GM19239 (cell line): ENCODE measurements around the gene MAGI1.
"Not testable (repeated sequence)": the region's sequence is repeated elsewhere in the genome, so short reads cannot be mapped to it uniquely, and the experiment has no call there.

Source experiments
- DNase-seq: peaks from one replicate; pipeline ENCODE4 v3.0.0; 2011; ENCODE audit warnings: low spot score; ENCODE audit not compliant: insufficient read length
- FAIRE-seq: peaks from 2 replicates; lab custom pipeline; 2011; peaks lifted over from hg19 to GRCh38; lab: Jason Lieb, UNC

Gene MAGI1

DNA sequence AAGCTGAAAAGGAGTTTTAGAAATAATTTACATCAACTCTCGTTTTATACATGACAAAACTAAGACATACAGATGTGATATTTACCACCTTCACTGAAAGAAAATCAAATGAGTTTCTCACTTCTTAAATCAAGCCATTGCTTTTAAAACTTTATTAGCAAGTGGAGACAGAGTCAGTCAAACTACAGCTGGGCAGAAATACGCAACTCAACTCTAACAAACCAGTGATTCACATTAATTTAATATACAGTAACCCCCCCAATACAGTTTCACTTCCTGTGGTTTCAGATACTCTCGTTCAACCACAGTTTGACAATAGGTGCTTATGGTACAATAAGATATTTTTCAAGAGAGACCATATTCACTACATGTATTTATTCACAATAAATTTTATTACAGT lies 477.1 kb downstream of the MAGI1 start:
- FAIRE-seq (no peak), DNase-seq (no peak)

DNA sequence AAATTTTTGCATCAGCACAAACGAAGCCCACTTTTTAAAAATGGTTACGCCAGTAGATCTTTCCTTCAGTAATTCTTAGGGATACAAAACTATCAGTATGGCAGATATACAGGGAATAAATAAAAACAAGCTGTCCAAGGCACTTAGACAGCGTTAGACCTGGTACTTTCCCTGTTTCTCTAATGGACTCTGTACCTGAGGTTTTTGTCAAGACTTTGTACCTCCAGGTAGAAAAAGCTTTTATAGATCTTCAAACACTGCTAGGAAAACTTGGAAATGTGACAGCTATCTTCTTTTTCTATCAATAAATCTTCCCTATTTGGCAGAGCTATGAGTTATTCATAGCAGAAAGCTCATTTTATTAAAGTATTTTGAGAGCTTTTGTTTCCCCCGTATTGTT lies 477.8 kb downstream of the MAGI1 start:
- FAIRE-seq, result no peak
- no peak for DNase-seq

DNA sequence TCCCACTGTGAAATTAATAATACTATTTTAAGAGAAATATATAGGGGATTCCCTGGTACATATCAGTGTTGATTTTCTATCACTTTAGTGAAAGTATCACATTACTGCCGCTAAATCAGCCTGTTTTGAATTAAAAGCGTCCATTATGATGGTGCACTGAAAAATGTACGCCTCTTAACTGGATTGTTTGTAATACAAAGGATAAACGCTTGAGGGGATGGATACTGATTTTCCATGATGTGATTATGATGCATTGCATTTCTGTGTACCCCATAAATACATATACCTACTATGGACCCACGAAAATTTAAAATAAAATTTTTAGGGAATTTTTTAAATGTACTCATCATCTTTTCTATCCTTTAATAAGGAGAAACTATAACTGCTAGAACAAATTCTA lies 478.6 kb downstream of the MAGI1 start:
- no peak for DNase-seq
- no peak for FAIRE-seq

DNA sequence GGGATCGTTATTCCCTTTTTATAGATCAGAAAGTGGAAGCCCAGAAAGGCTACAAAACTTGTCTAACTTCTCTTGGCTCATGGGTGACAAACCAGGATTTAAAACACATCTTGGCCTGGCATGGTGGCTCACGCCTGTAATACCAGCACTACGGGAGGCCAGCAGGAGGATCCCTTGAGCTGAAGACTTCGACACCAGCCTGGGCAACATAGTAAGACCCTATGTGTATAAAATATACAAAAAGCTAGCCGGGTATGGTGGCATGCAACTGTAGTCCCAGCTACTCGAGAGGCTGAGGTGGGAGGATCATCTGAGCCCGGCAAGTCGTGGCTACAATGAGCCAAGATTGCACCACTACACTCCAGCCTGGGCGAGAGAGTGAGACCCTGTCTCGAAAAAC lies 479.1 kb downstream of the MAGI1 start:
- FAIRE-seq, result no peak

DNA sequence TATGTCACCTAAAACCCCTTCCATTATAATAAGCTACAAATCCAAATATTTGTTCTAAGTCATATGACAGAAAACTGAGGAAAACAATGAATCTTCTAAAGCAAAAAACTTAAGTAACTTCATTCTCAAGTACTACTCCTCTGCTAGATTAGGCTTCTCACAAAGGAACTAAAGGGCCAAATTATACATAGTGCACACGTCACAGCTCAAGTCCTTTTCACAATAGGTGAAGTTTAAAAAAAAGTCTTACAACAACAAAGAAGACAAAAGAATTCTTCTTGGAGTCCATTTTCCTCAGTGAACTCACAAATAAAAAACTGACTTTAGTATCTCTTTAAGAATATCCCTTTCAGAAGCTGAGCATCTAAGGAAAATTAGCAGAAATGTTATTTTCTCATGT lies 479.9 kb downstream of the MAGI1 start:
- FAIRE-seq (no peak), DNase-seq (no peak)

More for the DNA sequence above, 479.1 kb downstream of the MAGI1 start:
- no peak for DNase-seq

DNA sequence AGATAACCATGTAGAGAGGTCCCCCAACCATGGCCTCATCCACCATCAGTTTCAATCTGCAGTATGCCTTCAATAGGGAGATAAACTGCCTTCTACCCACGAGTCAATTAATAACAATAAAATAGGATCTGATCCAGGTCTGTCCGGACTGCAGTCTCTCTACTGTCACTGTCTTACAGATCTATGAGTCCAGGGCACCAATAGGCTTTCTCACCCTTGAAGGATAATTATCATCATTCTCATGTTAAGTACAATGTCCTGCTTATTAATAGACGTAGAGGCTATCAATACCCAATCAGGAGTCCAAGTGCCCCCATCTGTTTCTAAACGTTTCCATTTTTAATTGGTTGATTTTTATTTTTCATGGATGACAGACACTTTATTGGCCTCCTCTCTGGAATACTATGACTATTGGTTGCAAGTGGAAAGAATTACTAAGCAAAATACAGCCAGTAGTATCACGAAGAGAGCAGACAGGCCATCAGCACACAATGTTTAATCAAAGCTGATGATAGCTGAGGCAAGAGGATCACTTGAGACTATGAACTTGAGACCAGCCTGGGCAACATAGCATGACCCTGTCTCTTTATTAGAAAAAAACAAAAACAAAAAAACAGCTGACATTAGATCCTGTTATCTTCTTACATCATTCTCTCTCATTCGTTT lies 480.7 kb downstream of the MAGI1 start:
- DNase-seq, result no peak
- FAIRE-seq, result no peak

DNA sequence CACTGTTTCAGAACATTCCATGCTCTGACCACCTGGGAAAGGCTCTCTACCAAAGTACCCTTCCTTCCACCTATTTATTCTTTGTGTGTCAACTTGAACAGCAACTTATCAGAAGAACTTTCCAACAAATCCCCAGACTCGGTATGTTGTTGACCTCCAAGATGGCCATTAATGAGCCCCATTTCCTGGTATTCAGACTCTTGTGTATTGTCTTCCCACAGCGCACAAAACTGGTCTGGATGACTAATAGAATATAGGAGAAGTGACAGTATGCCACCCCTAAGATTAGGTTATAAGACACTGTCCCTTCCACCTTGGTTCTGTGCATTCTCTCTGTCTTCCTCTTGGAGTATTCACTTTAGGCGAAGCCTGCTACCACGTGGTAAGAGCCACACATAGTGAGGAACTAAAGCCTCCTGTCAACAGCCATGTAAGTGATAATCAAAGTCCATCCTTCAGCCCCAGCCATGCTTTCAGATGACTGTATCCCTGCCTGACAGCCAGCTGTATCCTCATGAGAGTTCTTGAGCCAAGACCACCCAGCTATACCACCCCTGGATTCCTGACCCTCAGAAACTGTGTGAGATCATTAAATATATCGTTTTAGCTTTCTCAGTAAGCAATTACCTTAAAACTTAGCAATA lies 481.7 kb downstream of the MAGI1 start:
- no peak for DNase-seq
- FAIRE-seq, result no peak

DNA sequence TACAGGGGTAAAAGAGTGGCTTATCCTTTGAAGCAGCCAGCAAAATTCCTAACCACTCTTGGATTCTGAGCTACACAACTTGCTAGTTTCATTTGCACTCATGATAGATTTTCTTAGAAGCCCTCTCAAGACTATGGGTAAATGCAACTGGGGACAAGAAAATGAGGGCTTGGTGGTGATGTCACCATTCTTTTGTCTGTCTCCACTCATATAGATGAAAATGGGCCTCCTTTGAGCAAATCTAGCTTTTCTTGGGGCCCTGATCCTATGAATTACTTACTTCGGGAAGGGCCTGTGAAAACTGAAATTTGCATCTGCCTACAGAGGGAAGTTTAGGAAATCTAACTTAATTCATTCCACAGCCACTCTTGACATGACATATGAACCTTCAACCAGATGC lies 486.3 kb downstream of the MAGI1 start:
- DNase-seq (no peak), FAIRE-seq (no peak)

DNA sequence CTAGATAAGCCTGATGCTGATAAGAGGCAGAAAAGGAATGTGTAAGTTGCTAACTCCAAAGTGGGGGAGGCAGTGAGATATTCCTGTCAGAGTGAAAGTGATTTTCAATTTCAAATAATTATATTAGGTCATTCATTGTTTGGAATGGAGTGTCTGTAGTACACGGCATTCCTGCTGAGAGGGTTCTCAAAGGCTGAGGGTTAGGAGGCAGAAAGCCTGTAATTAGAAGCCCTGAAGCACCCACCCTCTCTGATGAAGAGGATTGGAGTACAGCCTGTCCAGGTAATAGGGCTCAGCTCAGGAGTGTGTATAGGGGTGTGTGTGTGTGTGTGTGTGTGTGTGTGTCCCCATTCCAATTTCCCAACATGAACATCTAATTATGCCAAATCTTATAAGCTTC lies 486.8 kb downstream of the MAGI1 start:
- FAIRE-seq (no peak), DNase-seq (no peak)

DNA sequence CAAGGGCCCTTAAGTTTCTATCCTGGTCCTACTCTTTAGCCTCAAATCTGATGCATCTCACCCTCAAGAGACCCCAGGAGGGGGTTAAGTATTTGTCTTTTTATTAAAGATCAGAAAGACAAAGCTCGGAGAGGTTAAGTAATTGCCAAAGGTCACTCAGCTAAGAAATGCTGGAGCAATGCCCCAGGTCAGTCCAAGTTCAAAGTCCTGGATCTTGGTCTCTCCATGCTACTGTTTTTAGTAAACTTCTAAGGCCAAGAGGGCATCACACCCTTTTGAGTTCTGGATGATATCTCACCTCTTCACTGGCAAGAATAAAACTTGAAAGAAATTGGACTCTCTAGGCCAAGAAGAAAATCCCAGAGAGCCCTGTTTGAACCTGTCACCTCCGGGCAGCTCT lies 488.6 kb downstream of the MAGI1 start:
- no peak for FAIRE-seq
- no peak for DNase-seq

DNA sequence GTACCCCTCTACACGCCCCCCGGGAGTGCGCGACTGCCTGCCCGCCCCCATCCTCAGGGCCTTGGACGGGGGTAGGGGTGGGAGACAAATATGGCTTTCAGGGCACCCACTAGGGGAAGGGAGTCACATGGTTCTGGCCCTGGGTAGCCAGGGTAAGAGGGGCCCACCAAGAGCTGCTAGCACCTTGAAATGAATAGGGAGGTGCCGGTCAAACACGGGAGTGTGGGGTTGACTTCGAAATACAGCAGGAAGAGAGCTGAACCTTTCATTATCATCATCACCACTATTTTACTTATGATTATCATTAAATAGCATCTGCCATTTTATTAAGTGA lies 489.1 kb downstream of the MAGI1 start:
- FAIRE-seq (no peak), DNase-seq (no peak)

DNA sequence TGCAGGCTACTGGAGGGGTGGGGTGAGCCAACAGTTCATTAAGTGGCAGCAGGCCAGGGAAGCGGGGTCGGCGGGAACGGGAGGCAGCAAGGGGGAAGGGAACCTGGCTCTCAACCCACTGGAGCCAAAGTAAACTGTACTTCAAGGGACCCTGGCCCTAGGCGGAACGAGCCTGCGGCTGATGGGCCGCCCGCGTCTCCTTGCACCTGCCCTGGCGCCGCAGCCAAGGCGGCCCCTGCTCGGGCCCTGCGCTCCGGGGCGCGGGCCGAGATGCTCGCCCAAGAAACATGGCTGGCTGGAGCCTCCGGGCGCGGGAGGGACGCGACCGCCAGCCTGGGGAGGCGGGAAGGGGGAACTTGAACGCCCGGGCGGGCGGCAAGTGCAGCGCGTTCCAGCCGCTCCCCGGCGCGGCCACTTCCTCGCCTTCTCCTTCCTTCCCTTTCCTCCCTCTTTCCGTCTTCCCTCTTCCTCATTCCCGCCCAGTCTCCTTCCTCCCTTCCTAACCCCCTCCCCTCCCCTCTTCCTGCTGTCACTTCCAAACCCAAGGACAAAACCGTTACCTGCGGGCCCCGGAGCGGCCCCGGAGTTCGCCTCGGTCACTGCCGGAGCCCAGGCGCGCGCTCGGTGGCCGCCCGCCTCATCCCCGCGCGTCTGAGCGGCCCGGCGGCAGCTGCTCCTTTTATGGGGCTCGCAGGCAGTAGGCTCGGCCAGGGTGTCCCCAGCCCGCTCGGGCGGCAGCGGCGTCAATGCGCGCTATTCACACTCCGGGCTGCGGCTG lies 489.7 kb downstream of the MAGI1 start:
- FAIRE-seq, result no peak
- no peak for DNase-seq

DNA sequence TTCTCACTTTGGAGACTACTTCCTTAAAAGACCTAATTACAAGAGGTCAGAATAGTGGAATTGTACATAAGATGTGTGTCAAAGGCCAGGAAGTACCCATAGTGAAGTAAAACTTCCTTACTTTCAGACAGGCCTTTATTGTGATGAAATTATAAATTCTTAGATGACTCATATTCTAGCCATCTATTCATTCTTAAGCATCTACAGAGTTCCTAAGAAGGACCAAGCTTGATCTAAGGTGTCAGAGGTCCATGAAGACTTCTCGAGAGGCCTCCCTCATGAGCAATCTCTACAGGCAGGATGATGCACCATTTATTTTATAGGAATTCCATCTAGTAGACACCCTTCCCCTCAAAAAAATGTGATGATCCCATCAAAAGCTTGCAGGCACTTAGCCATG lies 493.3 kb downstream of the MAGI1 start:
- no peak for DNase-seq
- no peak for FAIRE-seq

DNA sequence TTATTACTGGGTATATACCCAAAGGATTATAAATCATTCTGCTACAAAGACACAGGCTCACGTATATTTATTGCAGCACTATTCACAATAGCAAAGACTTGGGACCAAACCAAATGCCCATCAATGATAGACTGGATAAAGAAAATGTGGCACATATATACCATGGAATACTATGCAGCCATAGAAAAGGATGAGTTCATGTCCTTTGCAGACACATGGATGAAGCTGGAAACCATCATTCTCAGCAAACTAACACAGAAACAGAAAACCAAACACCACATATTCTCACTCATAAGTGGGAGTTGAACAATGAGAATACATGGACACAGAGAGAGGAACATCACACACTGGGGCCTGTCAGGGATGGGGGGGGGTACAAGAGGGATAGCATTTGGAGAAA lies 495.3 kb downstream of the MAGI1 start:
- FAIRE-seq, DNase-seq: not testable (repeated sequence)

DNA sequence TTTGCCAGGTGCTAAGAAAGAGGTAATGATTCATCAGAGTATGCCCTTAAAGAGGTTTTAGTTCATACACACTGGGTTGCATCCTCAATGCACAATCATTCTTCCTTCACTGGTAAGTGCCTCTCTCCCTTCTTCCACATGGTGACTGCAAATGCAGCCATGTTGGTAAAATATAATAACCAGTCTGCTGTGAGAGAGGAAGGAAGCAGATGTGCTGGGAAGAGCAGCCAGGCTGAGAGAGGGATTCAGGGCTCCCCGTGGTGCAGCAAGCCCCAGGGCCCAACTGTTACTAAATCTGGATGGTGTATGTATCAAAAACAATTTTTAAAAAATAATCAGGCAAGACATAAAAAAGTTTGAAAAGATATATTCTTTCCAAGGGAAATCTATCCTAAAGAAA lies 498.1 kb downstream of the MAGI1 start:
- FAIRE-seq, result no peak
- no peak for DNase-seq

DNA sequence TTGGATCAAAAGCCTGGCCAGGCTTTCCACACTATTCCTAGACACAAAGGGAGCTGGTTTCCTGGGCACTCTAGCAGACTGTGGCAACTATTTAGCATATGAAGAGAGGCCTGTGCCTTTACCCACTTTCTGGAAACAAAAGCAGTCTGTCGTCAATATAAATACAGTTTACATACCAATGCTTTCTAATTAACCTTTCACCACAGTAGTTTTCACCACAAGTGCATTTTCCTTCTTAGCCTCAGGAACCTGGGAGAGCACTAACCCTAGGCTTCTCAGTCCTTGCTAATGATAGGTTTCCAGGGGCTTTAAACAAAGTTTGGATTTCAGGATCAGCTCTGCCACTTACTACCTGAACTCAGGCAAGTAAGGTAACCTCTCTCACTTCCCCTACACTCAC lies 499.1 kb downstream of the MAGI1 start:
- DNase-seq (no peak), FAIRE-seq (no peak)

DNA sequence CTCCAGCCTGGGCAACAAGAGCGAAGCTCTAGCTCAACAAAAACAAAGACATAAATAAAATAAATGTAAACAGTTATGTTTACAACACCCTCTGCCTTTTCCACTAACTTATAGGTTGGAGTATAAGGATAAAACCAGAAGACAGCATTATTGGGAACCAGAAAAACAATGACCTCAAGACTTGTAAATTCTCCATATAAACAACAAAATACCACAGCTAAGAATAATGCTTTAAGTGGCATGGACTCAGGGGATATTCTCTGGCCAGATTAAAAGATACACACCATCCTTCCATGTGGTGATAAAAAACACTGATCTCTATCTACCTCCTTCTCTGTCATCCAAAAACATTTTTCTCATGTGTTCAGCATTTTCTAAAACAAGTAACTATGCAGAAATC lies 500.6 kb downstream of the MAGI1 start:
- no peak for FAIRE-seq

DNA sequence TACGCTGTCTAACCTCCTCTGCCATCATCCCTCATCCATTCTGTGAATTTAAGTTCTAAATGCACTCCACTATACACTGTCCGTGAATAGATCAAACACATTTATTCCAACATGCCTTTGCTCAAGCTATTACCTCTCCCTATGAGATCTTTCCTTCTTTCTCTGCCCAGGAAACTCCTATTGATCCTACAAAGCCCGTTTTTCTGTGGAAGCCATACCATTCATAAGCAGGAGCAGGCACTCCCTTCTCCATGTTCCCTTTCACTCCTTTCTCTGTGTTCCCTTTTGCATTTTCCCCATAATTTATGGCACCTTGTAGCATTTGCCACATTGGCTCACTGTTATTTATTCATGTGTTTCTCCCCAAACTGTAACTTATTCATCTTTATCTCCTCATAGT lies 501.6 kb downstream of the MAGI1 start:
- FAIRE-seq, result no peak

More for the DNA sequence above, 500.6 kb downstream of the MAGI1 start:
- no peak for DNase-seq

DNA sequence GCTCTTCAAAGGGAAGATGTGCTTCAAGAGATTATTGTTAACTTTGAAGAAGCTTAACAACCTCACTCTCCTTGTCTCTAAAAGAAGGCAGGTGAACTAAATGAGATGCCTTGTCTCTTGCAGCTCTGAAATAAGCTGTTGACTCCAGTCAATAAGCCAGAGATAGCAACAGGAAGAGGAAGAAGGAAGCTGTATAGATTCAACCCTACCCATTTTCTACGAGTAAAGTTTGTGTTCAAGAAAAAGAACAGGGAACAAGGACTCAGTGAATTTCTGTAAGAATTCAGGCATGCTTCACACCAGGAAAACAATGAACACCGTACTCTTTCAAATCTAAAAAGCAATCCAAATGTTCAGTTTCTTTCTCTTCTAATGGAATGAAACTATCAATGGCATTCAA lies 503.5 kb downstream of the MAGI1 start:
- DNase-seq (no peak), FAIRE-seq (no peak)

More for the DNA sequence above, 501.6 kb downstream of the MAGI1 start:
- DNase-seq, result no peak

DNA sequence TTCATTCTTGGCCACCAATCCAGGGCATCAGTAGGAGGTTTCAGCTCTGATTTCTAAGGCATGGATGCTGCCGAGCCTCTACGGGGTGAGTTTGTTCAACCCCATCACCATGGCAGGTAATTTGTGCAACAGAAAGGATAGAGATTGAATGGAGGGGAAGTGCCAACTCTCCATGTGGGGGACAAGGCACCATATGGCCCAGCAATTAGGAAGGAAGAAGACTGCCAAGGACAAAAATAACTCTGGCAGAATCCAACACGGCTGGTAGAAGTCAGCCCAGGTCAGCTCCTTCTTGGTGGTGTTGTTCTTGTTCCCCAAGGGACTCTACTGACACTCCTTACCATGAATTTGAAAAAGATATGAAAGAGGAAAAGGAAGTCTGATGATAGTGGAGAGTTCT lies 503.9 kb downstream of the MAGI1 start:
- FAIRE-seq, result no peak
- no peak for DNase-seq

DNA sequence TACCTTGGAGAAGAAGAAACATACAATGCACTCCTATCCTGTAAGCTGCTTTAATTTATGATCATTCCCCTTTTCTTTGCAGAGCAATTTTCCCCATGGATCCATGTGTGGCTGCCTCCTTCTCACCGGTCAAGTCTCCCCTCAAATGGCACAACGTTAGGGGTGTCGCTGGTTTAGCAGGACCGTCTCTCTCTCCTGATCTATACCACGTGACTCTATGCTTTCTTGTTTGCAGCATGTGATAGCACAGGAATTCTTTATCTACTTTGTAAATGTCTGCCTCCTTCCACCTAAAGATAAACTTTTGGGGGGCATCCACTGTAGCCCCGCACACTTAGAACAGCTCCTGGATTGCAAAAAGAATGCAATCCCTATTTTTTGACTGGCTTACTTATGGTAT lies 506.0 kb downstream of the MAGI1 start:
- FAIRE-seq (no peak), DNase-seq (no peak)

DNA sequence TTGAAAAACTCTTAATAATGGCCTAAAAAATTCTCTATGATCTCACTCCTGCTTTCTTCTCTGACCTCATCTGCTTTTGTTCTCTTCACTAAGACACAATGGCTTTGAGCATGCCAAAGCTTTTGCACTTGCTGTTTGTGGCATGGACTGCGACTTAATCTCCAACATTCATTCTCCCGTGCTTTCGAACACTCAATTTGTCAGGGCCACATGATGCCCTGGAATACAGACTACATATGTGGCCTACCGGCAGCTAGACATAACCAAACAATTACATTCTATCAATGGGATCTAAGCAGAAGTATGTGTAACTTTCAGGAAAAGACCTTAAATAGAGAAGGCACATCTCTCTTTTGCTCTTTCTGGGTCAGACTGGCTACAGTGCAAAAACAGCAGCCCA lies 506.5 kb downstream of the MAGI1 start:
- FAIRE-seq, result no peak
- DNase-seq, result no peak
